Right renal pelvis (tissue), 4 donors: ENCODE measurements around the gene SF3A2. TPM values are rescaled to one million over a fixed set of nuclear protein-coding genes. Genes with fewer than 3 reads are reported as not detected.
"Not testable (repeated sequence)": the region's sequence is repeated elsewhere in the genome, so short reads cannot be mapped to it uniquely, and the experiment has no call there.

Experiments
- DNase-seq, 4 donors: peaks; one replicate each; pipeline ENCODE4 v3.0.0-alpha.2; 2013; ENCODE audit warnings: low read depth in 4 of 4, low spot score in 3 of 4, missing footprints in 1 of 4
- polyA plus RNA-seq, 4 donors: library from polyadenylated mRNA; unstranded; fragments of 120-200 nt; gene quantifications; one replicate each; pipeline ENCODE4 v1.2.1, GENCODE V29; 2013; ENCODE audit not compliant: insufficient read length in 4 of 4

Gene SF3A2, protein sequence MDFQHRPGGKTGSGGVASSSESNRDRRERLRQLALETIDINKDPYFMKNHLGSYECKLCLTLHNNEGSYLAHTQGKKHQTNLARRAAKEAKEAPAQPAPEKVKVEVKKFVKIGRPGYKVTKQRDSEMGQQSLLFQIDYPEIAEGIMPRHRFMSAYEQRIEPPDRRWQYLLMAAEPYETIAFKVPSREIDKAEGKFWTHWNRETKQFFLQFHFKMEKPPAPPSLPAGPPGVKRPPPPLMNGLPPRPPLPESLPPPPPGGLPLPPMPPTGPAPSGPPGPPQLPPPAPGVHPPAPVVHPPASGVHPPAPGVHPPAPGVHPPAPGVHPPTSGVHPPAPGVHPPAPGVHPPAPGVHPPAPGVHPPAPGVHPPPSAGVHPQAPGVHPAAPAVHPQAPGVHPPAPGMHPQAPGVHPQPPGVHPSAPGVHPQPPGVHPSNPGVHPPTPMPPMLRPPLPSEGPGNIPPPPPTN
- polyA plus RNA-seq = 10 to 100 TPM; 65.4 to 91.1 (median 73.2) TPM

- DNase-seq = peak; percentile 92 to 99 (median 94)
These were observed at the start of gene SF3A2, which contains the start of gene PLEKHJ1 for GRCh38 chr19:2236314-2237050. Gene SF3A2, plus strand, starts transcription at chr19:2236824. Its CDS starts 6,595 bp downstream, at chr19:2243419. Gene PLEKHJ1, minus strand, starts transcription at chr19:2236329. Its CDS starts 81 bp downstream, at chr19:2236248.

DNA sequence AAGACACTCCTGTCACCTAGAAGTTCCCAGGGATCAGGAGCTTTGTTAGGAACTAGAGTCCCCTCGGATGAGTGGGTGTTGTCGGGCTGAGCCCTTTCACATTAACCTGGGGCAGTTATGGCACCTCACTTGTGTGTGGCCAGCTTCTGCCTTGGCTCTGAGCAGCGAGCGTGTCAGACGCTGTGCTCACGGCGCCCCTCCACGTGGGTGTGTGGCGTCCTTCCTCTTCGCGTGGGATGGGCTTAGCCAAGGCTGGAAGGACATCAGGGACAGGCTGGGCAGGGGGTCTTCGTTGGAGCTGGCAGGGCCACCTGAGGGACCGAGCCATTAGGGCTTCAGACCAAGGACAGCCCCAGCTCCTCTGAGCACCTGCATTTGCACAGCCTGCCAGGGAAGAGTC is 49.5 kb upstream of the SF3A2 start:
- no peak for DNase-seq

GRCh38 chr19:2188708-2189385 is 47.8 kb upstream of the SF3A2 start:
- no peak for DNase-seq

DNA sequence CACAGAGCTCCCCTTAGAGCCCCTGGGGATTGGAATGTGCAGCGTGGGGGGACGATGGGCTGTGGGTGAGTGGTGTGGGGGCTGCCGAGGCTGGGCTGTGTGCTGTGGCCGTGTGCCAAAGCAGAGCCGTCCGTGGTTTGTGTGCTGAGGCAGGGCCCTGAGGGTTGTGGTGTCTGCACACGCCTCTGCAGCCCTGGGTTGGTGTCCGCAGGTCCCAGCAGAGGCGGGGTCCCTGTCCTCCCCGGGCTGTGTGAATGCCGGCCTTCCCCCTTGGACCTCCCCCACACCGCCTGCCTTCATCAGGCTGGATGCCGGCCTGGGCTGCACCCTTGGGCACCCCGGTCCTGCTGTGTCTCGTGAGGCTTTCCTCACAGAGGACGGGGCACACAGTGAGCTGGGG is 46.7 kb upstream of the SF3A2 start:
- DNase-seq = no peak

DNA sequence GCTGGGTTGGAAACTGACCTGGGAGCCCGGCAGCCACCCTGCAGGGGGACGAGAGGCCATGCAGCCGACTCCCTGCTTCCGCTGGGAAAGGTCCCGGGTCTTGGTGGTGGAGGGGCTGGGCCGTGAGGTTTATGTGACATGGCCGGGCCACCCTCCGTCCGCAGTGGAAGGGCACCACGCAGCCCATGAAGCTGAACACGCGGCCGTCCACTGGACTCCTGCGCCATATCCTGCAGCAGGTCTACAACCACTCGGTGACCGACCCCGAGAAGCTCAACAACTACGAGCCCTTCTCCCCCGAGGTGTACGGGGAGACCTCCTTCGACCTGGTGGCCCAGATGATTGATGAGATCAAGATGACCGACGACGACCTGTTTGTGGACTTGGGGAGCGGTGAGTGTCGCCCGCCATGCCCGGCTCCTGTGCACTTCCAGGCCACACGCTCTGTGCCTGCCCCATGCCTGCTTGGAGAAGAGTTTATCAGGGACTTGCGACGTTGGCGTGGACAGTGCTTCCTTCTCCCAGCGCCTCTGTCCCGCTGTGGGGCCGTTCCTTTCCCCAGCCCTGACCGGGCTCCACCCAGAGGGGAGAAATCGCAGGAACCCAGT is 45.7 kb upstream of the SF3A2 start:
- no peak for DNase-seq

DNA sequence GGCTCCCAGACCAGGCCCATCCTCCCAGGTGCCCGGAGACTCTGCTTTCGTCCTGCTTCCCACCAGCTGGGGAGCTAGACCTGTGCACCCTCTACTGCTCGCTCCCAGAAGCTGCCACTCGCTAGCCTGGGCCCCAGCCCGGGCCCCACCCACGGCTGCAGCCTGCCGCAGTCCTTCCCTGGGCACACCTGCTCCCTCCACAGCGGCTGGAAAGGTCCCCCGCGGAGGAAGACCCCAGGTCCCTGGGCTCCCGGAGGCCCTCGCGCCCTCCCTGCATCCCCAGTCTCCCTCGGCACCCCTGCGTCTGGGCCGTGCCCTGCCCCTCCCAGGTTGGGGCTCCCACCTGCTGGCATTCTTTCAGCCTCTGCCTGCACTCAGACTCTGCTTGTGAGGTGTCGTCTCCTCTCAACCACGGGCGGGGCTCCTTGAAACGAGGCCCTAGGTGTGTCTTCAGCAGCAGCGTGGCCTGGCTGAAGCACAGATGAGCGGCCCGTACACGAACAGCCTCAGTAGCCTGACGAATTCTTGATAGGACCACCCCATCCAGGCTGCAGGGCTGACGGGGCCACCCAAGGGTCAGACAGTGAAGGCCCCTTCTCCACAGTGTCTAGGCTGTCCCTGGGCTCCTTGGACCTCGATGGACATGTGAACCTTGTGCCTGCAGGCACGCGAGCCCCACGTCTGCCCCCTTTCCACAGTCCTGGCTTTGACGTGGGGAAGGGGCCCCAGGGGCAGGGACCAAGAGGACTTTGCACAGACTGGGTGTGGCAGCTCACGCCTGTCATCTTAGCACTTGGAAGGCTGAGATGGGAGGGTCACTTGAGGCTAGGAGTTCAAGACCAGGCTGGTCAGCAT is 44.9 kb upstream of the SF3A2 start:
- no peak for DNase-seq

DNA sequence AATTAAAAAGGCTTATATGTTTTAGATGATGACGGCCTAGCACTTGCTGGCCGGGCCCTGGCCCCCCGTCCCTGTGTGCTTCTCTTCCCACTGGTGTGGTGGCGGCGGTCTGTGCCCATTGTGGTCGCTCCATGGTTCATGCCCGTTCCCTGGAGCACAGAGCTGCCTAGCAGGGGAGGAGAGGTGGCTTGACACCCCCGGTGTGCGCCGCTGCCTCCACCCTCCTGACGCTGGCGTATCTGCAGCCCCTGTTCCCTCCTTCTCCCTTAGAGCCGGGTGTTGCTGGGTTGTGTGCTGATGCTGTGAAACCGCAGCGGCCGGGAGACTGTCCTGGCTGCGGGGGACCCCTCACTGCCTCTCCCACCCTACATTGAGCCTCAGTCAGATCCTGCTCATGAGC is 43.8 kb upstream of the SF3A2 start:
- no peak for DNase-seq

- DNase-seq = no peak
These were observed 42.8 kb upstream of the SF3A2 start for GRCh38 chr19:2193807-2194206.

- DNase-seq = no peak
These were observed 42.0 kb upstream of the SF3A2 start for GRCh38 chr19:2194513-2195078.

GRCh38 chr19:2195361-2195760 is 41.3 kb upstream of the SF3A2 start:
- no peak for DNase-seq

GRCh38 chr19:2195914-2196313 is 40.7 kb upstream of the SF3A2 start:
- no peak for DNase-seq

- DNase-seq = no peak
These were observed 39.4 kb upstream of the SF3A2 start for GRCh38 chr19:2197270-2197669.

GRCh38 chr19:2198317-2198716 is 38.3 kb upstream of the SF3A2 start:
- DNase-seq = no peak

- DNase-seq = no peak
These were observed 37.4 kb upstream of the SF3A2 start for GRCh38 chr19:2199215-2199614.

DNA sequence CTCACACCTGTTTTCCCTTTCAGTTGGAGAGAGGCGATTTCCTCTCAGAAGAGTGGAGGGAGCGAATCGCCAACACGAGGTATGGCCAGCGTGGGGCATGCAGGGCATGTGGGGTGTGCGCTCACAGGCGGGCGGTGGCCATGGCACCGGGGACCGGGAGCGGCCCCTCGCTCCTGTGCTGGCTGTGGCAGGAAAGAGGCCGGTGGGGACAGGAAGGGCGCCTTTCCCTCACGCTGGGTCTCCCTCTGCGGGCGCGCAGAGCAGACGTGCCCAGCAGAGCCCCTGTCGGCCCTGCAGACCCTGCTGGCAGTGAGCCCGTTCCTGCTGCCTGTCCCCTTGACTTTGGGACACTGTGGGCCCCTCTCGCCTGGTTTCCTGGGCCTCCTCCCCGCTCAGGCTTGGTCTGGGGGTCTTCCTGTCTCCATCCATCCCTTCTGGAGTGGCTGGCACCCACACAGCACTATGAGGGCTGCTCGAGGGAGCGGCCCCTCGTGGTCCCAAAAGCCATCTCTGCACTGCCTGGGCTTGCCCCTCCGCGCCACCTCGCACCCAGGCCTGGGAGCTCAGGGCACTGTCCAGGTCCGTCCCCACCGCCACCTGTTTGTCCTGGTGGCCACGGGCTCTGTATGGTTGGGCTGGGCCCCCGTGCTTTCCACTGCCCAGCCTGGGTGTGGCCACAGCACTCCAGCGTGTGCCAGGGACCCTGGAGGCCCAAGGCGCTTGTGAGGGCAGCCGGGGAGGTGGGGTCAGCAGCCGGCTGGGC is 36.6 kb upstream of the SF3A2 start:
- DNase-seq = no peak

- DNase-seq = not testable (repeated sequence)
These were observed 35.9 kb upstream of the SF3A2 start for GRCh38 chr19:2200624-2201294.

GRCh38 chr19:2201473-2202148 is 35.0 kb upstream of the SF3A2 start:
- DNase-seq = no peak

- no peak for DNase-seq
These were observed 34.3 kb upstream of the SF3A2 start for GRCh38 chr19:2202366-2202765.
